RWPE2 (cell line): ENCODE results near the gene LIPJ.

Source experiments
- ATAC-seq: fragments of 200-7000 bp; cut with Tn5 transposase; 3 replicates; pipeline ENCODE4 v1.9.1; 2021; ENCODE audit warnings: low read depth
- DNase-seq: peaks from one replicate; pipeline ENCODE4 v3.0.0-alpha.2; 2020; ENCODE audit warnings: low spot score
- H3K27ac ChIP-seq: fragments of 450-650 bp; 2 replicates; pipeline ENCODE4 v1.5.1; 2017; ENCODE audit warnings: mild to moderate bottlenecking; ENCODE audit not compliant: poor library complexity, severe bottlenecking
- H3K27me3 ChIP-seq: fragments of 250-450 bp; sonication (Bioruptor Pico); 2 replicates; pipeline ENCODE4 v1.5.1; 2021; ENCODE audit warnings: mild to moderate bottlenecking, moderate library complexity; ENCODE audit not compliant: insufficient read depth, poor library complexity, severe bottlenecking
- H3K36me3 ChIP-seq: fragments of 250-450 bp; sonication (Bioruptor Pico); 2 replicates; pipeline ENCODE4 v1.5.1; 2020; ENCODE audit warnings: low read depth, mild to moderate bottlenecking, moderate library complexity
- H3K4me1 ChIP-seq: fragments of 250-450 bp; sonication (Bioruptor Pico); 2 replicates; pipeline ENCODE4 v1.5.1; 2021; ENCODE audit warnings: mild to moderate bottlenecking, moderate library complexity; ENCODE audit not compliant: insufficient read depth, poor library complexity, severe bottlenecking
- H3K4me3 ChIP-seq: fragments of 250-450 bp; sonication (Bioruptor Pico); 2 replicates; pipeline ENCODE4 v1.5.1; 2021; ENCODE audit warnings: mild to moderate bottlenecking, moderate library complexity; ENCODE audit not compliant: severe bottlenecking
- H3K9me3 ChIP-seq: fragments of 250-450 bp; sonication (Bioruptor Pico); 2 replicates; pipeline ENCODE4 v1.5.1; 2021; ENCODE audit warnings: mild to moderate bottlenecking, moderate library complexity; ENCODE audit not compliant: severe bottlenecking
- TF ChIP-seq, protein P1 (sequence below): fragments of 450-650 bp; IDR thresholded peaks from one replicate; pipeline ENCODE4 v1.5.1; 2017; ENCODE audit warnings: mild to moderate bottlenecking, moderate library complexity; ENCODE audit not compliant: poor library complexity, severe bottlenecking

LIPJ gene

DNA sequence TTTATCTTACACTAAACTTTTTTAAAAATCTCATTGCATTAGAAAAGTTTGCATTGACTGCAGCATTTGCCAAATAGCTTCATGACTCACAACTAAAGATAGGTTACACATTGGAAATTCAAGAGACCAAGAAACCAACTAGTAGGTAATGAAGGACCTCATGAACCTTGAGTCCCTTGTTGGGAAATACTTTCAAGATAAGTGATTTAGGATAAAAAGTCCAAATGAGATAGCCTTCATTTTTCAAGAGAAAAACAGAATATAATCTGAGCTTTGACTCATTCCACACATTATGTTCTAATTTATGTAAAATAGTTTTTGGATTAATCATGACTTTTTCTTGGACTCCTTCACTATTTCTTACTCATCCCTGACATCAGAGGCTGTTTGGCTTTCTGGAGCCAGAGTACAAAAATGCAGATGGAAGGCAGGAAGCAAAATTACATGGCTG, 64.6 kb downstream of the LIPJ start:
- TF ChIP-seq, protein P1, sequence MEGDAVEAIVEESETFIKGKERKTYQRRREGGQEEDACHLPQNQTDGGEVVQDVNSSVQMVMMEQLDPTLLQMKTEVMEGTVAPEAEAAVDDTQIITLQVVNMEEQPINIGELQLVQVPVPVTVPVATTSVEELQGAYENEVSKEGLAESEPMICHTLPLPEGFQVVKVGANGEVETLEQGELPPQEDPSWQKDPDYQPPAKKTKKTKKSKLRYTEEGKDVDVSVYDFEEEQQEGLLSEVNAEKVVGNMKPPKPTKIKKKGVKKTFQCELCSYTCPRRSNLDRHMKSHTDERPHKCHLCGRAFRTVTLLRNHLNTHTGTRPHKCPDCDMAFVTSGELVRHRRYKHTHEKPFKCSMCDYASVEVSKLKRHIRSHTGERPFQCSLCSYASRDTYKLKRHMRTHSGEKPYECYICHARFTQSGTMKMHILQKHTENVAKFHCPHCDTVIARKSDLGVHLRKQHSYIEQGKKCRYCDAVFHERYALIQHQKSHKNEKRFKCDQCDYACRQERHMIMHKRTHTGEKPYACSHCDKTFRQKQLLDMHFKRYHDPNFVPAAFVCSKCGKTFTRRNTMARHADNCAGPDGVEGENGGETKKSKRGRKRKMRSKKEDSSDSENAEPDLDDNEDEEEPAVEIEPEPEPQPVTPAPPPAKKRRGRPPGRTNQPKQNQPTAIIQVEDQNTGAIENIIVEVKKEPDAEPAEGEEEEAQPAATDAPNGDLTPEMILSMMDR: no peak
- H3K27ac ChIP-seq: peak overlapping the region; percentile 84
- no peaks in the 10 kb centered on the region for H3K36me3 ChIP-seq
- H3K27me3 ChIP-seq: no peaks in the 10 kb centered on the region
- ATAC-seq: peak; percentile 79
- peaks cover 24% of the 10 kb centered on the region for H3K4me1 ChIP-seq
- H3K9me3 ChIP-seq: no peaks in the 10 kb centered on the region
- H3K4me3 ChIP-seq: no peak overlapping the region
- DNase-seq: no peak

DNA sequence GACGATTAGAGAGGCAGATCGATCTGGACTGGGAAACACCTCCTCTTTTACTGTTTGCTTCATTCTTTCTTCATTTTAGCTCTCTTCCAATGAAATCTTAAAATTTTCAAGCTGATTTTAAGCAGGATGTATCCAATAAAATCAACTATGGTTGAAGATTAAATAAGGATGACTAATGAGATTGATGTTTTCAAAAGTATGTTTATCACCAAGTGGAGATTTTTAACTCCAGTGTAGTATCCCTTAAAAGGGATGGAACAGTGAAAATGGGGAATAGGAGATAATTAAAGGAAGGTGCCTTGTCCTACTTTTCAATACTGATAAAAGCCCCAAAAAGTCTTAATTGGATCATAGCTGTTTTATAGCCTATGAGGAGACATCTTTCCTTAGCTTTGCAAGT, 66.1 kb downstream of the LIPJ start:
- no peaks in the 10 kb centered on the region for H3K9me3 ChIP-seq
- TF ChIP-seq, protein P1: no peak
- no peaks in the 10 kb centered on the region for H3K36me3 ChIP-seq
- no peaks in the 10 kb centered on the region for H3K27me3 ChIP-seq
- DNase-seq (no peak), ATAC-seq (no peak)
- H3K4me3 ChIP-seq: no peak overlapping the region
- H3K4me1 ChIP-seq: peaks cover 24% of the 10 kb centered on the region
- H3K27ac ChIP-seq: peak overlapping the region; percentile 84
